ENCODE results near the gene CSTPP1. TPM values are rescaled to one million over a fixed set of nuclear protein-coding genes. Genes with fewer than 3 reads are reported as not detected.

The CSTPP1 gene
- total and polyA plus RNA-seq, 2 of the 8 experiments (the other 6 are each of a cell fraction or from before 2014, with no cell fraction given) = 24.2 to 28.7 TPM

GRCh38 chr11:47136921-47137320, 200.4 kb downstream of the CSTPP1 start (continued):
- TF ChIP-seq CHD7 (IDR thresholded peaks at IDR 0.05; ENCODE audit: insufficient replicate concordance, low read length) (no peak), TEAD4 (IDR thresholded peaks at IDR 0.05; ENCODE audit: low read depth, low read length) (no peak), HDAC2 (IDR thresholded peaks at IDR 0.05; ENCODE audit: borderline replicate concordance in 1 of 2, low read depth in 2 of 2, low read length in 2 of 2) (no peak), NRF1 (IDR thresholded peaks at IDR 0.05; ENCODE audit: low read depth, low read length) (no peak), EZH2 (IDR thresholded peaks at IDR 0.05; ENCODE audit: low read depth, low read length, severe bottlenecking) (no peak)
